NCI-H524 (cell line): ENCODE measurements around the gene OPALIN.
"Not testable (repeated sequence)": the region's sequence is repeated elsewhere in the genome, so short reads cannot be mapped to it uniquely, and the experiment has no call there.

Source experiments
- DNase-seq, 2 experiments: peaks; one replicate each; lab custom pipeline; 2025; lab: John Stamatoyannopoulos, UW

Gene OPALIN

GRCh38 chr10:96338279-96338925 is 20.4 kb downstream of the OPALIN start:
- DNase-seq, result no peak

- DNase-seq, result no peak
Measured at GRCh38 chr10:96337106-96337505, 21.7 kb downstream of the OPALIN start.

GRCh38 chr10:96334616-96335526 is 23.9 kb downstream of the OPALIN start:
- DNase-seq, result peak in 1 of 2 experiments; percentile 6

GRCh38 chr10:96333101-96333500 is 25.7 kb downstream of the OPALIN start:
- no peak for DNase-seq

DNA sequence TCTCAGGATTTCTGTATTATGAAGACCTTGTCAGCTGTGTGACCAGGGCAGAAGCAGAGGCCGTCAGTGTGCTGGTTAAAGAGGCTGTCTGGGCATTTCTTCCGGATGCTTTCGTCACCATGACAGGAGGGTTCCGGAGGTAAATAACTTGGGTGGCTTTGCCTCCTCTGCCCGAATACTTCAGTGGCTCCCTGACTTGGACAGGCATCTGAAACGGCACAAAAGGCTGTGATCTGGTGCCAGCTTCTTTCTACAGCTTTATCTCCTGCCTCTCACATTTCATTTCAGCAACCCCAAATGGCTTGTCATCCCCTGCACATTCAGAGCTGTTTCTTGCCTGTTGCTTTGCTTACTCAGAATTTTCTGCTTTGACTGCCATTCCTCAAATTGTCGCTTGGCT is 31.3 kb downstream of the OPALIN start:
- DNase-seq, result no peak

- DNase-seq, result no peak
Measured at GRCh38 chr10:96325719-96326373, 33.0 kb downstream of the OPALIN start.

DNA sequence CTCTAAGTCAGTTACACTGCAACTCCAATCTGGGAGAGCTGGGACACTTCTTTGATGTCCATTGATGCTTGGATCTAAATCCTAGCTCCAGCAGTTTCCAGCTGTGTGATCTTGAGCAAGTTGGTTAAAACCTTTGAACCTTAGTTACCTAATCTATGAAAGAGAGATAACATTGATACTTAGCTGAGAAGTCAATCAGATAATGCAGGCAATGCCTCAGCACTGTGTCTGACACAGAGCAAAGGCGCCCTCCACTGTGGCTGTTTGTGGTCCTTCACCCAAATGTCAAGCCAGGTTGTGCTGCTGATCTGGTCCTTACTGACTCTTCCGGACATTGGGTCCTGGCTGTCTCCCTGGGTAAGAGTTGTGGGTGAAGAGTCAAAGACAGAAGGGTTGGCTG is 34.4 kb downstream of the OPALIN start:
- no peak for DNase-seq

- no peak for DNase-seq
Measured at GRCh38 chr10:96322275-96322674, 36.5 kb downstream of the OPALIN start.

- no peak for DNase-seq
Measured at GRCh38 chr10:96321822-96322221, 37.0 kb downstream of the OPALIN start.

- DNase-seq, result no peak
Measured at GRCh38 chr10:96319754-96320474, 38.9 kb downstream of the OPALIN start.

- DNase-seq, result no peak
Measured at GRCh38 chr10:96317067-96317833, 41.6 kb downstream of the OPALIN start.

DNA sequence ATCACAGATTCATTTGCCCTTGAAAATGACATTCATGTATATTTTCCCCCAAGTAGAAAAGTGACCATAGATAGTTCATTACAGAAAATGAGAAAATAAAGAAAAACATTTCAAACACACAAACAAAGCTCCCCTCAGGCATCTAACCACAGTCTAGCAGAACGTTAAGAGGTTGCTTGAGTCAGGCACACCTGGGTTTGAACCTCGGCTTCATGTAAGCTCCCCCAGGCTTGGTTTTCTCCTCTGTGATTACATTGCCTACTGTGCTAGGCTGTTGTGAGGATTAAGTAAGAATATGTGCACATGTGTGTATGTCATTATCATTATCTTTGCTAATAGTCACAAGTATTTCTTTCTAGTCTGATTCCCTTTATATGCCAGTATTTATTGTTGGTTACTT is 45.5 kb downstream of the OPALIN start:
- no peak for DNase-seq

DNA sequence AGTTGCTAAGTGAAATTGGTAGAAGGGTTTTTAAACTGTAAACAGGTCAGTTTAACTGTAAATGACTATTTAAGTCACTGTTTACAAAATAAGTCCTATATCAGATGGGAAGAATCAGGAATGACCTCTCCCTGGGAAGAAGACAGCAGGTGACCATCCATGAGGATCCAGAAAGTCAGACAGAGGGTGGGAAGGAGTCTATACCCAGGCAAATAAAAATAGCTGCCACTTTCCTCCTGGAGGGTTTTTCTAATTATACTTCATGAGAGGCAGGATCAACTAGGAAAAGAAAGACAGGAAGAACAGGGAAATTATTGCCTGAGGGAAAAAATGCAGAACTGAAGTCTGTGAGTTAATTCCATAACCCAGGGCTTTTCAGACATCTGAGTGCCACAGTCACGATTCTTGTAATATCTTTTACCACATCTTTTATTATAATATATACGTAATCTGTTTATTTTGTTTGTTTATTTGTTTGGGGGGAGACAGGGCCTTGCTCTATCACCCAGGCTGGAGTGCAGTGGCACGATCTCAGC is 47.6 kb downstream of the OPALIN start:
- no peak for DNase-seq

DNA sequence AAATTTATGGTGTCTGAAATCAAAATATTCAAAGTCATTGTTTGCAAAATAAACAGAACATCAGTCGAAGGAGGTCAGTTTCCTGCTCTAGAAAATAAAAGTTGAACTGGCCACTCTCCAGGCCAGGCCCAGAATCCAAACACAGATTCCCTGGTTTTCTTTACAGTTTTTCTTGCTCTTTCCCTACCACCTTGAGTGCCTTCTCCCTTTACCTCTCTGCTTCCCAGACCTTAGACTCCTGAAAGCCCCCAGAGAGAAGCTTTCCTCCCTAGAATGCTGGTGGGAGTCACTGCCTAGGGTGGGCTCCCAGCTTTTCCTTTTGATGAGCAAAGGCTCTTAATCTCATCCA is 48.5 kb downstream of the OPALIN start:
- no peak for DNase-seq

DNA sequence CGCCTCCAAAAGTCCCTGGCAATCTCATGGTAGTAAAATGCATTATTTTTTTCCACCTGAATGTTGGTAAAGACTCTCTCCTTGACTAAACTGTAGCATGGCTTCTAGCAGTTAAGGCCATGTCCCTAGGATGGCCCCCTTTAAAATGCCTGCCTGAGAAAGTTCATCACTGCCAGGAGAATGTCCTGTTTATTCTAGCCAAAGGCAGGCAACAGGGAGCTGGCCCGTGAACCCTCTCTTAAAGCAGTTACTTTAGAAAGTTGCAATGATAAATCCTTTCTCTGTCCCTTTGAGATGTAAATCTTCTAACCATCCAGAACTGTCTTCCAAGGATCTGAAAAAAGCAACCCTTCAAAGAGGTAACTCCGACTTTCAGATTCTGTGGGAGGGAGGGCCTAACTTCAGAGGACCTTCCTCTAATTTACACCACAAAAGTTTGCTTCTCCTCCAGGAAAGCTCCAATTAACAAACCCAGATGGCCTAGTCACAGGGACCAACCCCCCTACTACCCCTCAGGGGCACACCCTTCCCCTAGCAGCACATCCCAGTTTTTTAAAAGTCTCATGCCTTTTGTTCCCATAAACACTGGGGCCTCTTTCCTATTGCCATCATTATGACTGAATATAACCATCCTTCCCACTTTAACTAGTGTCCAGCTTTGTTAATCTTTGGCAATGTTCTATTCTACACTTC is 49.0 kb downstream of the OPALIN start:
- DNase-seq, result no peak

DNA sequence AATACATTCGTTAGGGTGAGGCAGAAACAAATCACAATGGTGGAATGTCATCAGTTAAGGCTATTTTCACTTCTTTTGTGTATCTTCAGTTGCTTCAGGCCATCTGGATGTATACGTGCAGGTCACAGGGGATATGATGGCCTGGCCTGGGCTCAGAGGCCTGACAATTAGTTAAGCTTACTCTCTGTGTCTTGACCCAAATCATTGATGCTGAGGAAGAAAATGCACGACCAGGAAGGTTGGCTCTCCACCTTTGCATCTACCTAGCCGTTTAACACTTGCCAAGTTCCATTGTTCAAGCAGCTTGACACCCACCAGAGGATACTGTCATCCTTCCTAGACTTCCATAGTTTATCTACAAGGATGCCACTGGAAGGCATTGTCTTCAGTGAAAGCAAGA is 49.9 kb downstream of the OPALIN start:
- not testable (repeated sequence) for DNase-seq

DNA sequence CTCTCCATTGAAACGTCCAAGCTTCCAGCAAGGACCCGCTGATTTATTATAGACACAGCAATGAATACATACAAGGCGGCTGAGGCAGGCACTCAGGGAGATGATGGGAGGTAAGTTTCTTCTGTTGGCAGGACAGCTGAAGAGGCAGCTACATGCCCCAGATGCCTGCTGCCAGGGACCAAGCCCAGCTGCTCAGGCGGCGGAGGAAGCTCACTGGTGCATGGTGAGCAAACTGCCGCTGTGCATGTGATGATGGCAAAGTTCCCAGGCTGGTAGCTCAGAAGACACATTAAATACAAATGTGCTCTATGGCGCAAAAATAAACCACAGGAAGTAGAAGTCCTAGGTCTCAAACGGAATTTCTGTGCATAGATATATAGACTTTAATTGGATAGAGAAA is 52.3 kb downstream of the OPALIN start:
- DNase-seq, result no peak

DNA sequence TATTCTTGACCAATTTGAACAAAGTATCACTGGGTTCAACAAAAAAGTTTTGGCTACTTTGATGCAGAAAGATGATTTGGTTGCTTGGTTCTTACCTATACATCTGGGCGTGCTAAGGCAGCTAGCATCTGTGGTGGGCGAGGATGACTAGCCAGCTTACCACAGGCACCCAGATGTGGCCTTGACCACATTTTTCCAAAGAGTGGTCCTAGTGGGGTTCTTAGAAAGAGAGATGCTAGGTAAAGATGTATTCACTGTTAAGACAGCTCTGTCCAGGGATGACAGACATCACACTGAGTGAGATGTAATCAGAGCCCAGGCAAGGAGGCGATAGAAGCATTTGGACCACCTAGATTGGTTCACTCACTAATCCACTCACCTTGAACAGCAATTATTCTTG is 53.8 kb downstream of the OPALIN start:
- DNase-seq, result no peak

- no peak for DNase-seq
Measured at GRCh38 chr10:96304230-96304629, 54.6 kb downstream of the OPALIN start, which contains the start of gene DNTT. Gene DNTT (plus strand): TSS chr10:96304434. CDS start chr10:96304498, 64 bp downstream.

DNA sequence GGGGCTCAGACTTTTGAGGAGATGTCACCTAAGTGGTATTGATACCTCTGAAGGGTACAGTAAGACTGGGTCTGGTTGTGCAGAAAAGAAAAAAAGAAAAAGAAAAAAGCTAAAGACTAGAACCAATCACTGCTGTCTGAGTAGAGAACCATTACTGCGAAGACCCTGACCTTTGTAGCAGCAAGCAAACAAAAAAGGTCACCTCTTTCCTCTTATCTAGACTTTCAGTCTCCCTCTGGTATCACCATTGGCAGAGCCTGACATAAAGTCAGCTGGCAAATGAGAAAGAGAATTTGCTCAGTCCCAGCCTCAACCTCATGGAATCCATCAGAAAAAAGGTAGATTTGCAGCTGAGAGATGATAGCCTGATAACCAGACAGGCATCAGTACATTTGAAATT is 57.2 kb downstream of the OPALIN start:
- DNase-seq, result no peak

DNA sequence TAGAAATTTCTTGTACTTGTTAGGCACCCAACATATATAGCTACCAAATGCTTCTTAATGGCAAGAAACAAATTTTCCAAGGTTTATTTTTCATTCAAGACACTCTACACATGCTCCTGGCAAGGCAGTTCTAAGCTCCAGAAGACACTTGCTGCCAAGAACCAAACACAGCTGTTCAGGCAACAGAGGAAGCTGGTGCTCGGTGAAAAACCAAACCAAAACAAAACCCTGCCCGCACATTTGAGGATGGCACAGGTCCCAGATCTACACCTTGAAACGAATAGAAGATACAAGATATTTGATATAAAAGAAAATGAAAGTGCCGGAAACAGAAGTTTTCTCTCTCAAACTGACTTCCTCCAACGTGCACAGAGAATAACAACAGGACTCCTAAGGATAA is 59.4 kb downstream of the OPALIN start:
- DNase-seq, result no peak
